Activated T-cell treated with anti-CD3 and anti-CD28 coated beads, Interleukin-2, amount 50 U/mL, for 4 hours (primary cell): ENCODE results near the gene TMEM203. TPM values are rescaled to one million over a fixed set of nuclear protein-coding genes. Genes with fewer than 3 reads are reported as not detected.
"Not testable (repeated sequence)": the region's sequence is repeated elsewhere in the genome, so short reads cannot be mapped to it uniquely, and the experiment has no call there.

Experiments
- ATAC-seq, 2 donors: fragments of 200-7000 bp; cut with Tn5 transposase; one replicate each; pipeline ENCODE4 v1.10.0; 2021
- DNase-seq: peaks from one replicate; pipeline ENCODE4 v3.0.0-alpha.2; 2020
- H3K27me3 Mint-ChIP-seq: one replicate; pipeline ENCODE4 v1.8.0; 2021; ENCODE audit warnings: low read depth, mixed read lengths
- H3K36me3 Mint-ChIP-seq: one replicate; pipeline ENCODE4 v1.8.0; 2022; ENCODE audit warnings: mixed read lengths; ENCODE audit not compliant: insufficient read depth
- H3K4me1 Mint-ChIP-seq: one replicate; pipeline ENCODE4 v1.8.0; 2021; ENCODE audit warnings: low read depth, mixed read lengths
- H3K4me3 Mint-ChIP-seq: one replicate; pipeline ENCODE4 v1.8.0; 2021; ENCODE audit warnings: mild to moderate bottlenecking, moderate library complexity, mixed read lengths
- H3K9me3 Mint-ChIP-seq: one replicate; pipeline ENCODE4 v1.8.0; 2021; ENCODE audit warnings: mixed read lengths
- total RNA-seq, 3 donors: library from RNA; stranded (reverse); gene quantifications; one replicate each; pipeline ENCODE4 v1.2.1, GENCODE V29; 2021

Gene TMEM203
- total RNA-seq, 3 donors from 2014 or later = 42.3 to 45.1 (median 44.4) TPM

- no peak overlapping the region for H3K4me3 Mint-ChIP-seq
- H3K27me3 Mint-ChIP-seq = no peaks in the 10 kb centered on the region
- H3K36me3 Mint-ChIP-seq = peaks cover 12% of the 10 kb centered on the region
- H3K4me1 Mint-ChIP-seq = peaks cover 16% of the 10 kb centered on the region
- ATAC-seq (no peak), DNase-seq (no peak)
- no peaks in the 10 kb centered on the region for H3K9me3 Mint-ChIP-seq
These were observed 39.3 kb upstream of the TMEM203 start for GRCh38 chr9:137244486-137245449.

- H3K9me3 Mint-ChIP-seq = no peaks in the 10 kb centered on the region
- DNase-seq (no peak), ATAC-seq (no peak)
- peaks cover 23% of the 10 kb centered on the region for H3K4me1 Mint-ChIP-seq
- H3K4me3 Mint-ChIP-seq = peak overlapping the region; percentile 87
- no peaks in the 10 kb centered on the region for H3K27me3 Mint-ChIP-seq
- peaks cover 12% of the 10 kb centered on the region for H3K36me3 Mint-ChIP-seq
These were observed 38.4 kb upstream of the TMEM203 start for GRCh38 chr9:137243626-137244485.

- ATAC-seq, H3K27me3 Mint-ChIP-seq, DNase-seq, H3K9me3 Mint-ChIP-seq: not testable (repeated sequence)
- peaks cover 12% of the 10 kb centered on the region for H3K36me3 Mint-ChIP-seq
- H3K4me3 Mint-ChIP-seq = peak overlapping the region; percentile 87
- peaks cover 27% of the 10 kb centered on the region for H3K4me1 Mint-ChIP-seq
These were observed 37.8 kb upstream of the TMEM203 start for GRCh38 chr9:137243266-137243625.

- Mint-ChIP-seq H3K4me3 (peak overlapping the region; percentile 87), H3K4me1 (peaks cover 28% of the 10 kb centered on the region), H3K27me3 (no peaks in the 10 kb centered on the region), H3K36me3 (peaks cover 12% of the 10 kb centered on the region), H3K9me3 (no peaks in the 10 kb centered on the region)
- no peak for ATAC-seq
- no peak for DNase-seq
These were observed 37.1 kb upstream of the TMEM203 start for GRCh38 chr9:137242269-137243203.

- DNase-seq = peak; percentile 73
- ATAC-seq = peak; percentile 42 to 46
- H3K4me1 Mint-ChIP-seq = peaks cover 28% of the 10 kb centered on the region
- no peaks in the 10 kb centered on the region for H3K9me3 Mint-ChIP-seq
- H3K36me3 Mint-ChIP-seq = peaks cover 12% of the 10 kb centered on the region
- H3K4me3 Mint-ChIP-seq = peak overlapping the region; percentile 89
- H3K27me3 Mint-ChIP-seq = no peaks in the 10 kb centered on the region
These were observed 36.2 kb upstream of the TMEM203 start for GRCh38 chr9:137241490-137242268.

- ATAC-seq = peak; percentile 77 to 78
- peaks cover 12% of the 10 kb centered on the region for H3K36me3 Mint-ChIP-seq
- peak; percentile 96 for DNase-seq
- H3K27me3 Mint-ChIP-seq = no peaks in the 10 kb centered on the region
- H3K4me1 Mint-ChIP-seq = peaks cover 28% of the 10 kb centered on the region
- H3K9me3 Mint-ChIP-seq = no peaks in the 10 kb centered on the region
- peak within 1 kb of the TSS; percentile 89 for H3K4me3 Mint-ChIP-seq
These were observed 35.5 kb upstream of the TMEM203 start, which contains the start of gene TUBB4B for GRCh38 chr9:137240841-137241489. Gene TUBB4B, plus strand, starts transcription at chr9:137241287. Its CDS starts 74 bp downstream, at chr9:137241361.

GRCh38 chr9:137240318-137240840 is 34.9 kb upstream of the TMEM203 start:
- Mint-ChIP-seq H3K4me1 (peaks cover 28% of the 10 kb centered on the region), H3K36me3 (peaks cover 12% of the 10 kb centered on the region), H3K27me3 (no peaks in the 10 kb centered on the region), H3K4me3 (peak overlapping the region; percentile 75), H3K9me3 (no peaks in the 10 kb centered on the region)
- ATAC-seq (peak; percentile 38 to 42), DNase-seq (peak; percentile 64)

- ATAC-seq, H3K27me3 Mint-ChIP-seq, DNase-seq, H3K9me3 Mint-ChIP-seq: not testable (repeated sequence)
- Mint-ChIP-seq H3K4me1 (peaks cover 28% of the 10 kb centered on the region), H3K36me3 (peaks cover 12% of the 10 kb centered on the region), H3K4me3 (peak overlapping the region; percentile 75)
These were observed 34.2 kb upstream of the TMEM203 start for GRCh38 chr9:137239541-137240200.

GRCh38 chr9:137237759-137238726 is 32.6 kb upstream of the TMEM203 start:
- no peak for ATAC-seq
- peaks cover 23% of the 10 kb centered on the region for H3K4me1 Mint-ChIP-seq

GRCh38 chr9:137236936-137237421 is 31.5 kb upstream of the TMEM203 start:
- H3K4me3 Mint-ChIP-seq = no peak overlapping the region
- H3K27me3 Mint-ChIP-seq = peaks cover 2% of the 10 kb centered on the region
- H3K4me1 Mint-ChIP-seq = peaks cover 13% of the 10 kb centered on the region
- no peak for ATAC-seq
- no peaks in the 10 kb centered on the region for H3K36me3 Mint-ChIP-seq
- DNase-seq = no peak
- no peaks in the 10 kb centered on the region for H3K9me3 Mint-ChIP-seq

More at GRCh38 chr9:137237759-137238726, 32.6 kb upstream of the TMEM203 start:
- Mint-ChIP-seq H3K9me3 (no peaks in the 10 kb centered on the region), H3K4me3 (no peak overlapping the region), H3K27me3 (peaks cover 2% of the 10 kb centered on the region), H3K36me3 (peaks cover 9% of the 10 kb centered on the region)
- no peak for DNase-seq
